SW 1271 (cell line): ENCODE results near the gene ULBP3.
"Not testable (repeated sequence)": the region's sequence is repeated elsewhere in the genome, so short reads cannot be mapped to it uniquely, and the experiment has no call there.

Source experiments
- DNase-seq, 2 experiments: peaks; one replicate each; lab custom pipeline; 2025; lab: John Stamatoyannopoulos, UW

The ULBP3 gene

DNA sequence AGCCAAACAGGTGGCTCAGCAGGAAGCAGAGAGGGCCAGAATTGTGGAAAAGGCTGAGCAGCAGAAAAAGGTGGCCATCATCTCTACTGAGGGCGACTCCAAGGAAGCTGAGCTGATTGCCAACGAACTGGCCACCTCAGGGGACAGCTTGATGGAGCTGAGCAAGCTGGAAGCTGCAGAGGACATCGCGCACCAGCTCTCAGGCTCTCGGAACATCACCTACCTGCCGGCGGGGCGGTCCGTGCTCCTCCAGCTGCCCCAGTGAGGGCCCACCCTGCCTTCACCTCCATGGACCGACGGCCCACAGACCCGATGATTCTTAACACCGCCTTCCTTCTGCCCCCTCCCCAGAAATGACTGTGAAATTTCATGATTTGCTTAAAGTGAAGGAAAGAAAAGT is 25.8 kb downstream of the ULBP3 start:
- no peak for DNase-seq

DNA sequence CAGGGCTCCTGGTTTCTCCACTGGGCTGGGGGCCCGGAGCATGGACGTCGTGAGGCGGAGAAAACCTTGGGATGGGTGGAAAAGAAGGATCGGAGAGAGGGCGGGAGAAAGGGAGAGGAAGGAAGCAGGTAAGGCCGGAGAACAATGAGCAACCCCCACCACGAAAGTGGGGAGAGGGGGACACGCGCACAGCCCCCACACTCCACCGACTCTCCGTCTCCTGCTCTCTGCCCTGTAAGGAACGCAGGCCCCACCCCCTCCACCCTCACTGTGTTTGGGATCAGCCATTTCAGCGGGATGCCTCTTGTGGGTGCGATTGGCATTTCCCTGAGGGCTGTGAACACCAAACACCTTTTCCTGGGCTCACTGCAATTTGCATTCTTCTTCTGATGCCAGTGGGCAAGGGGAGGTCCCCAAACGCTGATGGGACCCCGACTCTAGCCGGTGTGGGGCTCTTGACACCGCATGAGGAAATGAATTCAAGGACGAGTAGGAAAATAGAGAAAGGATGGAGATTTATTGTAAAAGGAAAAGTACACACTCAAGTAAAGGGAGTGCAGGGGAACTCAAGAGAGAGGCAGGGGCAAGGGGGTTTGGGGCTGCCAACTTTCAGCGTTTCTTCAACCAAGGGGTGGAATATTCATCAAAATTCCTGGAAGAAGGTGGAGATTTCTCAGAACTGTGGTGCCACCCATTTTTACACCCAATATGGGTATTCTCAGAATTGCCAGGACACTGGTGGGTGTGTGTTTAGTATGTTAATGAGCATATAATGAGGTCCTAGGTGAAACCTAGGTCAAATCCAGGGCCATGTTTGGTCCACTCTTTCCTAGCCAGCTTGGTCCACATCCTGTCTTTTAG is 30.5 kb downstream of the ULBP3 start:
- DNase-seq: no peak

DNA sequence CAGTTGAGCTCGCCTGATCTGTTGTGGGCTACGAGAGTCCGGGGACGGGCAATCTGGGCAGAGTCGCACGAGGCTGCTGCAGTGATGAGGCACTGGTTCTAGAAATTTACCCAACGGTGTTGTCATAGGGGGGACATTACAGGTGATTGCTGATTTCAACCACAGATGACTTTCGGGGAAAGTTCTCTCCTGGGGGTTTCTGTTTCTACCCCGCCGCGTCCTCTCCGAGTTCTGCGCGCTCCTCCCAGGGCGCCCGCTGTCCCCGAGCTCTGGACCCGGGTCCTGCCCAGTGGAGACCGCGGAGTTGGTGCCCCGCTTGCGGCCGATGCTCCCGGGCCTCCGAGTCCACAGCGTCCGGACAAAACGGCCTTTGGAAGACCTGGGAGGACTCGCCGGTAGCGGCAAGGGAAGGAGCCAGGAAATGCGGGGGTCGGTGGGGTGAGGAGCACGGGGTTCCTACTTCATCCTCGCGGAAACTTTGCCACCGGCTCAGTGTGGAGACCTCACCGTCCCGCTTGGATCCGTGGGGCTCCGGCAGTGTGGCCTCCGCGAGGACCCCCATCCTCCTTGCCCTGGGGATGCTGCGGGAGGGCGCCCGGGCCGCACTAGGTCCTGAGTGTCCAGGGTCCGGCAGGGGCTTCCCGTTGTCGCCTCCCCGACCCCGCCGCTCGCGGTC is 31.3 kb downstream of the ULBP3 start:
- DNase-seq: no peak

DNA sequence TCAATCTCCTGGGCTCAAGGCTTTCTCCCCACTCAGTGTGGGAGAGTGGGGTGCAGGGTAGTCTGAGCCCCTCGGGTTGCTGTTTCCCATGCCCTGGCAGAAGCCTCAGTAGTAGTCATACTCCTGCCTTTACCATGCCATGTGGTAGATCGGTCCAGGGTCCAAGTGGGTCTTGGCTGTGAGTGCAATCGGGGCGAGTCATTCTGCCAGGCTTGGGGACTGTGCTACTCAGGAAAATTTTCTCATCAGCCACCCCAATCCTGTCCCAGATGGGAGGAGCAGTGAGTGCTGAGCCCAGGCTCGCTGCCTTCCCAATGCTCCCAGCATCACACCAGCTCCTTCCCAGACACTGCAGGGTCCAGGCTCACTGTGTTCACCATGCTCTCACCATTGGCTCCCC is 32.8 kb downstream of the ULBP3 start:
- DNase-seq: no peak

DNA sequence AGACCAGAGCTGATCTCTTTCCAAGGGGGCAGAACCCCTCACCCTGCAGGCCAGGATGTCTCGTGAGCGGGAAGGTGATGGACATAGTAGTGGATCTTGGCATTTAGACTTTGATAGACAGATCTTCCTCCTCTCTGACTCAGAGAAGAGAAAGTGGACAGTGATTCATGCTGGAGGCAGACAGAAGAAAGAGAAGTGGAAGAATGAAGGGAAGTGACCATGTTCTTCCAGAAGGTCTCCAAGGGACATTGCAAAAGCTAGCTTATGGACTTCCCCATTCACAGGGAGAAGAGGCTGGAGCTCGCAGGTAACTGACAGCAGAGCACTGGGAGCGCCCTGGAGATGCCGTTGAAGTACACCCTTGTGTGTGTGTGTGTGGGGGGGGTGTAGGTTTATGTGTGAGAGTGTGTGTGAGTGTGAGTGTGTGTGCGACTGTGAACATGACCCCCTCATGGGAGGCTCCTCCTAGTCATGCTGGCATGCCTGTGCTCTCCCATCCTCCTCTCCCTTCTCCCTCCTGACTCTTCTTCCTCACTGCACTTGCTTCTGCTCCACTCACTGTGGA is 35.6 kb downstream of the ULBP3 start:
- DNase-seq: no peak

DNA sequence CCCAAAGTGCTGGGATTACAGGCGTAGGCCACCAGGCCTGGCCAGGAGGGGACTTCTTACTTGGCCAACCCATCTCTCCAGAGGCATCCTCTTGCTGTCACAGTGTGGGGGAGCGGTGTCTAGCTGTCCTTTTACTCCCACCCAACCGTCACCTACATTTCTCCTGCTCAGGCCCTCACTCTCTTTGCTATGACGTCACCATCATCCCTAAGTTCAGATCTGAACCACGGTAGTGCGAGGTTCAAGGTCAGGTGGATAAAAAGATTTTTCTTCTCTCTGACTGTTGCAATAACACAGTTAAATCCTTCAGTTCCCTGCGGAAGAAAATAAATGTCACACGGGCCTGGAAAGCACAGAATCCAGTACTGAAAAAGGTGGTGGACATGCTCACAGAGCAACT is 36.3 kb downstream of the ULBP3 start:
- no peak for DNase-seq

DNA sequence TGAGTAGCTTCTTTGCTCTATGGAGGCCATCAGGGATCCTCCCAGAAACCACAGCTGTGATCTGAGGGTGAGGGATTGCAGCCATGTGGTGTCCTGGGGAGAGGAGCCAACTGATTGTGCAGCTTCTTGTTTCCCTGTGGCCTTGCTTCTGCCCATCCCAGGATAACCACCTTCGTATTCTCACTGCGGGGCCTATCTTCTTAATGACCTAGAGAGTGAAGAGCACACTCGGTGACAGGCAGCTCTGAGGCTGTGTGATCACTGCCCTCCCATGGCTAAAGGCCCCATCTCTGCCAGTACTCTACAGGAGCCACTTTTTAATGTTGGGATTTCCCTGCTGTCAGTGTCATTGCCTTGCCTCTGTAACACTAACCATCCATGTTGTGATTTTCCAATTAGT is 38.3 kb downstream of the ULBP3 start:
- DNase-seq: no peak

DNA sequence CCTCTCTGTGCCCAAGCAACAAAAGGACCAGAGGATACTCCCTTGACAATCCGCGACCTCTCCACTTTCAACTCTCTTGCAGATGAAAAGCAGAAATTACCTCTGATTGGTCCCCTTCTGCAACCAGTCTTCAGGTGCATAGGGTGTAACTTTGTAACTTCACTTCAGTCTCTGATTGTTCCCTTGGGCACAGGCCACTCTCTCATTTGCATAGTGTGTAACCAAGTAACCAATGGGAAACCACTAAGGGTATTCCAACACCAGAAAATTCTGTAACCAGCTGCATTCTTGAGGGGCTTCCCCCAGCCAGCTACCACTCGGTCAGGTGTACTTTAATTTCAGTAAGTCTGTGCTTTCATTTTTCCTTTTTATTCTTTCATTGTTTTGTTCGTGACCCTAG is 39.2 kb downstream of the ULBP3 start:
- no peak for DNase-seq

DNA sequence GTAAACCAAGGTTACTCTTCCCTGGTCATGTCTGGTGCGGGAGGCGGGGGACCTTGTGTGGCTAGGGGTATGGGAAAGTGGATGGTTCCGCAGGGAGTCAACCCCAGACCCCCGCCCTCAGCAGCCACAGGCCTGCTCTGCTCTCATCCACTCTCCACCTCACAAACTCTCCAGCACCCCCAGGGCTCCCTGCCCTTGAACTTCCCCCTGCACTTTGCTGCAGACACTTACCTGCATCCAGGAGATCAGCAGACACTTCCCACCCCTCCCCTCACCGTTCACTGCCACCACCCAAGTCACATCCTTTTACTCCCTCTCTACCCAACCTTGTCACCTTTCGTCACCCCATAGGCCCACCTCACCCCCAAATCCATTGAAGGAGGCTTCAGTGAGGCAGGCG is 39.6 kb downstream of the ULBP3 start:
- no peak for DNase-seq

DNA sequence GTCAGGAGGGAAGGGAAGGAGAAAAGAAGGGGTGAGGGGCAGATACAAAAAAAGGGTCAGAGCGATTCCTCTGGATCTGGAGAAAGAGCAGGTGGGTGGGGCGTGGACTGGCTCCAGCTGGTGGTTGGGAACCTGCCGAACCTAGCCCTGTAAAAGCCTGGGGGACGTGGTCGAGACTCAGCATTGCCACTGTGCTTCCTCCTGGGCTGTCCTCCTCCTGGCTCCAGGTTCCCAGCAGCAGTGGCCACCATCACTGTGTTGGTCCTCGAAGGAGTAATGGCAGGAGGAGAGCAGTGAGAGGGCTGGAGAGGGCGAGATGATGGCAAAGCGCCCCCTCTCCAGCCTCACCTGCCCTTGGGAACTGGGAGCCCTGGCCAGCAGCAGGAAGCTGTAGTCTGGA is 40.1 kb downstream of the ULBP3 start:
- DNase-seq: no peak

DNA sequence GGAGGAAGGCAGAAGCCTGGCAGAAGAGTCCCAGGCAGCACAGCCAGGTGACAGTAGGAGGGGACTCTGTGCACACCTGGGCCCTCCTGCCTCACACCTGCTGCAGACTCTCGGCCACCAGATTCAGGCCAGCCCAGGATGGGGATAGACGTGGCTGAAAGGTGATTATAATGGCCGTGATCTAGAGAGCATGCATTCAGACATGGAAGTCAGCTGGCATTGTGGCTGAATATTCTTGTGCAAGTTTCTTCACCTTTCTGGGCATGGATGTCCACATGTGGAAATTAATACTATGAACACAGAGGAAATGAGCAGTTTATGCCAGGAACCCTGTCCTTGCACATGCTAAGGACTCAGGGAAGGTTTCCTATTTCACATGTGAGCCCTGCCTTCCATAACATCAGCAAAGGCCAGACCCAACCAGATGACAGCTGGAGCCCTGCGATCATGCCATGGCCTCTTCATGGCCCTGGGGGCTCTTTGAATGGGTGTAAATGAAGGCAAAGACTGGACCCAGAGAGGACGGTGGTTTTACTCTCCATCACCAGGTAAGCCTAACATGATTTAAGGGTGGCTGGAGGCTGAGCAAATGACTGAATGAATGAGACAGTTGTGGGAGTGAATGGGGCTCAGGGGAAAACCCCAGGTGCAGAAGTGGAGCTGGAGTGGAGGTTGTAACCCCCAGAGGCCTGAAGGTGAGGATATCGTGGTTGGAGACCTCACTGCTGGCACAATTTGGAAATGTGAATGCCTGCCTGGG is 40.9 kb downstream of the ULBP3 start:
- no peak for DNase-seq

DNA sequence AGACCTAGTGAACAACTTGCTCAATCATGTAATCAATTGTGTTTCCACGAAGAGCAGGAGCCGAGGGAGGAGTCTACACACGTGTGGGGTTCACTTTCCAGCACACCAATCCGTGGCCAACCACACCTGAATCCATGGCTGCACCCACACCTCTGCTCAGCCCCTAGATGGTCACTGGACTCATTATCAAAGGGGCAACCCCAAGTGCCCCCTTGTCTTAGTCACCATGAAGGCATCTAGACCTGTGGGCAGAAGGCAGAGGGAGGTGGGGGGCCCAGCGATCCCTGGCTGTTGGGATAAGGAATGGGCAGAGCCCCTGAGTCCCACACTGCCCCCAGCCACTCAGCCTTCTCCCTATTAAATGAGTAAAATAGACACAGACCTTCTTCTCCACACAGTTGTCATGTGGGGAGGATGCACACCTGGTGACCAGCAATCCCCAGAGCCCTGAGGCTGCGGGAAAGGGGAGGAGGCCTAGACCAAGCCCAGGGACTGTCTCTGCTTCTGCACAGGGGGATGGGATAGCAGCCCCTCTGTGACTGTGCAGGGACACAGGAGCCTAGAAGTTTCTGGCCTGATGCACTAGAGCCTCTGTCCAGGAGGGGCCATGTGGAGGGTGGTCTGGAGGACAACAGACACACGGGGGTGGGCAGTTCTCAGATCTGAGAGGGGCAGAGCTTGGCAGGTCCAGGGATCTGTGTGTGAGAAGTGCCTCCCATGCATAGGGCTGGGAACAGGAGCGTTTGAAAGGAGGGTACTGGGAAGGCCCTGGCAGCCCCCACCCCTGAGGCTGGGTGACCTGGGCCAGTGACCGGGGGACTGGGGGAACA is 41.7 kb downstream of the ULBP3 start:
- DNase-seq: no peak

DNA sequence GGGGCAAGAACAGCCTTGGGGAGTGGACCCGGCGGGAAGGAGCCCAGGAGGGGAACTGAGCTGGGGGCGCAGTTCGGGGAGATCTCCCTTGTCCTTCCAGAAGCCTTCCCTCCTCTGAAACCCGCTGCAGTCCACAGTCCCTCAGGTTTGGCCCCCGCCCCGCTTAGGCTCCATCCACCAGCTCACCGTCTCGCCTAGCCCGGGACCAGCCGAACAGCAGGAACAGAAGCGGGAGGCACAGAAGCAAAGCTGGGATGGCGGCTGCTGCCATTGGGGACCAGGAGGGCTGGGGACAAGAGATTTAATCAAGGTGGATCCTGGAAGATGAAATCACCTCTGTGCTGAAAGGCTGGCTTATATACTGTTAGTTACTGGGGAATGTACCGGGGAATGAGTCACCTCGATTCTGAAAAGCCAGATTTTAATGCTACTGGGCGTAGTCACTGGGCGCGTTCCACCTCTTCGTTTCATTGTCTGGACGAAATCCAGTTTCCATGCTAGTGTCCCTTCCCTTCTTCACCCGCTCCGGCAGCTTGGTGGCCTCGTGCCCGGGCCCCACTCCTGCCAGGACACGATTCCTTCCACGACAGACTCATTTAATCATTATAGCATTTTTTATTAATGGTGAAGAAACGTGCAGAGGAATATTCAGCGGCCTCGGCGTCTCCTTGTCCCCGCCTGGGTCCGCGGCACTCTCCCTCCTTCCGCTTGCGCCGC is 43.6 kb downstream of the ULBP3 start, which contains the start of gene RAET1L:
Gene RAET1L, minus strand, starts transcription at position 332 of the 717 bp plus-strand sequence. Its CDS starts 61 bp downstream, at position 271.
- no peak for DNase-seq

DNA sequence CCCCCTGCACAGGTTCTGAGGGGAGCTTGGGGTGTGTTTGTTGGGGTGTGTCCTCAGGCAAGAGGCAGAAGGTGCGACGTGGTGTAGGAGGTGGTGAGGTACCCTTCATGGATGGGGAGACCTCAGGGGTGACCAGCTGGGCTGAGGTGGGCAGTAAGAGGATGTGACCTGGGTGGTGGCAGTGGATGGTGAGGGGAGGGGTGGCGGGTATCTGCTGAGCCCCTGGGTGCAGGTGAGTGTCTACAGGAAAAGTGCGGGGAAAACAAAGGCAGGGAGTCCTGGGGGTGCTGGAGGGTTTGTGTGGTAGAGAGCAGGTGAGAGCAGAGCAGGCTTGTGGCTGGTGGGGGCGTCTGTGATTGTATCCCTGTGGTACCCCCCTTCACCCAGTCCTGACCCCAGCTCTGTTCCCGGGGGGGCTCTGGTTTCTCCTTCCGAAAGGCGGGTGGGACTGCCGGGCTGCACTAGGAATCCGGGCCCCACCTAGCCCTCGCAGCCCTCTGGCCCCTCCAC is 44.2 kb downstream of the ULBP3 start:
- DNase-seq: no peak

DNA sequence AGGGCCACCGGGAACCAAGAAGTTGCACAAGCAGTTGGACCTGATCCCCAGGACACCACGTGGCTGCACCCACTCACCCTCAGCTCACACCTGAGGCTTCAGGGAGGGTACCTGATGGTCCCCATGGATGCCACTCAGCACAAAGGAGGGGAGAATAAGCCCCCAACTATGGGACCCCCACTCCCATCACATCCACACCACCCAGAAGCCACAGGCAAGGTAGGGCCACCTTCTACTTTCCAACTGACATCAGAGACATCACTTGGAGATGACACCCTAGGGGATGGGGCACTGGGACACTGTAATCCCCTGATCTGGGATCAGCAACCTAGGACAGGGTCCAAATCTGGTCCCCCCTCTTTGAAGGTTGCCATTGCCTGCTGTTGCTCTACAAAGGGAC is 44.9 kb downstream of the ULBP3 start:
- DNase-seq: not testable (repeated sequence)

DNA sequence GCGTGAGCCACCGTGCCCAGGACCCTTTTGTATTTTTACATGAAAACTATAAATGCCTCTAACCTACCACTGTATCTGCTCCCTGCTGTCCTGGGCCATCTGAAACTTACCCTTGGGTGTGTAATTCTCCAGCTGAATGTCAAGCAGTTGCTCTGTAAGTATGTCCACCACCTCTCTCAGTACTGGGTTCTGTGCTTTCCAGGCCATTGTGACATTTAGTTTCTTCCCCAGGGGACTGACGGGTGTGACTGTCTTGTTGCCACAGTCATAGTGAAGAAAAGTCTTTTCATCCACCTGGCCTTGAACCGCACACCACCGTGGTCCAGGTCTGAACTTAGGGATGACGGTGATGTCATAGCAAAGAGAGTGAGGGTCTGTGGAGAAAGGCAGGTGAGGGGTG is 47.1 kb downstream of the ULBP3 start:
- DNase-seq: not testable (repeated sequence)

DNA sequence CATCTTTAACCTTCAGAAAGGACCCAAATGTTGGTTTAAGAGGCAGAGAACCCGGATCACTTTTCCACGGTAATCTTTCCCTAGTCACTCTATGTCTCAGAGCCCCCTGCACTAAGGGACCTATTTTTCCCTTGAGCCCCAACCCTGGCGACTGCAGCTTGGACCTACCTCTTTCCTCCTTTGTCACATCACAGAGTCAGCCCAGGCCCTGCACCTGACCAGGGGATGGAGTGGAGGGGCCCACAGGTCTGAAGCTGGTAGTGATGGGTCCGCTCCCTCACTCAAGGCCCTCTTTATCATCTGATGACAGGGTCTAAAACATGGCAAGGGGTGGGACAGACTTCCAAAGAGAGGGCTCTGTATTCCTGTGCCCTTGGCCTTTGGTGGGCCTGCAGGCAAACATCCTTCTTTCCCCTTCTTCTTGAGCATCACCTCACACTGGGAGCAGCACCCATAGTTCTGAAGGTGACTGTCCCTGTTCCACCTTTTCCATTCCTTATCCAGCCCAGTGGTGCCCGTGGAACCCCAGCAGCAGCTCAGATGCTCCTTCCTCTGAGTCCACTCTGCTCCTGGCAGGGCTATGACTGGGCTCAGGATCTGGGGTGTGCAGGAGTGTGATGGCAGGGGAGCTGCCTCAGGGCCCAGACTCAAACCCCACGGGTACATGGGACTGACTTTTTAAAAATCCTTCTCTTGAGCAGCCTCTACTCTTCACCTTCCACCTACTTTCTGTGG is 49.9 kb downstream of the ULBP3 start:
- no peak for DNase-seq

DNA sequence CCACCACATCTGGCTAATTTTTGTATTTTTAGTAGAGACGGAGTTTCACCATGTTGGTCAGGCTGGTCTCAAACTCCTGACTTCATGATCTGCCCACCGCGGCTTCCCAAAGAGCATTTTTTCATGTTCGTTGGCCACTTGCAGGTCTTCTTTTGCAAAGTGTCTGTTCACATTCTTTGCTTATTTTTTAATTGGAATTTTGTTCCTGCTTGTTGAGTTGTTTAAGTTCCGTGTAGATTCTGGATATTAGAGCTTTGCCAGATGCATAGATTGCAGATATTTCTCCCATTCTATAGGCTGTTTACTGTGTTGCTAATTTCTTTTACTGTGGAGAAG is 51.8 kb downstream of the ULBP3 start:
- not testable (repeated sequence) for DNase-seq

DNA sequence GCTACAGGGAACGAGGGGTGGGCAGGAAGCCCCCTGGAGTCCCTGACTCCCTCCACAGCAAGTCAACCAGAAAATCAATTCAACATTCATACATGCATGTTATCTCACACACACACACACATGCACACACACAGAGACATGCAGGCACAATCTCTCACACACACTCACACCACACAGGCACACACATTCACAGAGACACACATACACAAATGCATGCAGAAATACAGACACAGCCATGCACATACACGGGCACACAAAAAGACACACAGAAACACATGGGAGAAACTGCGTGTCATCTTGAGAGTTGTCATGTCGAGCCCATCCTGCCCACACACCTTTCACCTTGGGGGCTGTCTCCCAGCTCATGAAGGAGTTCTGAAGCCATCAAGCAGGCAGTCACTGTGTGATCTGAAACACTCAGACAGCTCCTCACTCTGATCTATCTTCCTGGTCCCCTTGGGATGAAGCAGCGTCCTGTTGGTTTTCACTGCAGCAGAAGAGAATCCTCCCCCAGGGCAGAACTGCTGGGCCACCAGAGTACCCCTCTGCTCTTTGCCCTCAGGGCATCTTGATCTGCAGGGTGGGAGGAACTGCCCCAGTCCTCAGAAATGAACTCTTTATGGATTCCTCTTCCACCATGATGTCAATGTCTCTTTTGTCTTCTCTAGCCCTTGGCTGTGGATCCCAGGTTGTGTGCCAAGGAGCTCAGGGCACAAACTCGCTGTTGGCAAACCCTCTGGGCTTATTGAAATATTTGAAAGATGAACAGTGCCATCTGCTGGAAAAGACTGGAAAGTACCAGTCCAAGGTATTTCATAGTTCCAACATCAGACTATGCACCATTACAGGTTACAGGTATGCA is 52.4 kb downstream of the ULBP3 start:
- peak; percentile 4 to 55 for DNase-seq
